ENCODE results near the gene FOSL2.

FOSL2 gene

GRCh38 chr2:28449488-28450395 lies 57.1 kb downstream of the FOSL2 start:
- peak; percentile 74 to 84 for DNase-seq (ENCODE audit: low read depth in 2 of 2)

GRCh38 chr2:28450901-28451565 lies 58.4 kb downstream of the FOSL2 start:
- no peak for DNase-seq (ENCODE audit: low read depth in 2 of 2)

- no peak for DNase-seq (ENCODE audit: low read depth in 2 of 2)
Observed at GRCh38 chr2:28451793-28452533, 59.3 kb downstream of the FOSL2 start.

- DNase-seq (ENCODE audit: low read depth in 2 of 2), result peak; percentile 79 to 82
Observed at GRCh38 chr2:28452534-28453081, 60.0 kb downstream of the FOSL2 start.

GRCh38 chr2:28453396-28453795 lies 60.7 kb downstream of the FOSL2 start:
- no peak for DNase-seq (ENCODE audit: low read depth in 2 of 2)

- no peak for DNase-seq (ENCODE audit: low read depth in 2 of 2)
Observed at GRCh38 chr2:28454016-28454930, 61.6 kb downstream of the FOSL2 start.

- DNase-seq (ENCODE audit: low read depth in 2 of 2), result no peak
Observed at GRCh38 chr2:28457237-28457636, 64.6 kb downstream of the FOSL2 start.

- DNase-seq (ENCODE audit: low read depth in 2 of 2), result no peak
Observed at GRCh38 chr2:28461056-28461455, 68.4 kb downstream of the FOSL2 start.

GRCh38 chr2:28462122-28462521 lies 69.5 kb downstream of the FOSL2 start:
- DNase-seq (ENCODE audit: low read depth in 2 of 2), result no peak

- DNase-seq (ENCODE audit: low read depth in 2 of 2), result no peak
Observed at GRCh38 chr2:28463211-28463816, 70.7 kb downstream of the FOSL2 start.

- DNase-seq (ENCODE audit: low read depth in 2 of 2), result no peak
Observed at GRCh38 chr2:28463893-28464292, 71.2 kb downstream of the FOSL2 start.

- no peak for DNase-seq (ENCODE audit: low read depth in 2 of 2)
Observed at GRCh38 chr2:28465148-28465885, 72.7 kb downstream of the FOSL2 start.
